Erythroblast (primary cell): ENCODE results near the gene NFE2L3.
"Not testable (repeated sequence)": the region's sequence is repeated elsewhere in the genome, so short reads cannot be mapped to it uniquely, and the experiment has no call there.

ENCODE experiments used
- GATA1 ChIP-seq: IDR thresholded peaks from 2 replicates; pipeline ENCODE4 v1.6.1; 2011; ENCODE audit warnings: low read depth, mild to moderate bottlenecking, control low read depth, low read length, moderate library complexity
- POLR2A ChIP-seq: IDR thresholded peaks from 2 replicates; pipeline ENCODE4 v1.6.1; 2011; ENCODE audit warnings: mild to moderate bottlenecking, low read length

- TF ChIP-seq POLR2A, GATA1: not testable (repeated sequence)
These were observed 24.7 kb downstream of the NFE2L3 start for GRCh38 chr7:26176696-26177095.
